GM19240 (cell line): Measurements from ENCODE around the gene IKBKE.
"Not testable (repeated sequence)": the region's sequence is repeated elsewhere in the genome, so short reads cannot be mapped to it uniquely, and the experiment has no call there.

ENCODE experiments used
- DNase-seq: peaks from one replicate; pipeline ENCODE4 v3.0.0; 2011; ENCODE audit warnings: low spot score; ENCODE audit not compliant: insufficient read length

The IKBKE gene

GRCh38 chr1:206472886-206473285 lies 2.6 kb downstream of the IKBKE start:
- no peak for DNase-seq

GRCh38 chr1:206476058-206476457 lies 5.8 kb downstream of the IKBKE start:
- DNase-seq: no peak

DNA sequence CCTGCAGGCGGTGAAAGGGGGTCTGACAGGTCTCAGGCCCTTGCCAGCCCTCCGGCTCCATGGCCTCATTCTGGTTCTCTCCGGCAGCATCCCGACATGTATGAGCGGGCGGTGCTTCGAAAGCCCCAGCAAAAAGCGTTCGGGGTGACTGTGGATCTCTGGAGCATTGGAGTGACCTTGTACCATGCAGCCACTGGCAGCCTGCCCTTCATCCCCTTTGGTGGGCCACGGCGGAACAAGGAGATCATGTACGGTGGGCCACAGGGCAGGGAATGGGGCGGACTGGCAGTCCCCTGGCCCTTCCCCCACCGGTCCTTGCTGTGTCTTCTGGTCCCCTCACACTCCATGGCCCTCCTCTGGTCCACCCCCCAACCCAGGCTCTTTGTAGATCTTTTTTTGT lies 6.3 kb downstream of the IKBKE start:
- DNase-seq: no peak

GRCh38 chr1:206477110-206477509 lies 6.8 kb downstream of the IKBKE start:
- DNase-seq: no peak

GRCh38 chr1:206477581-206478380 lies 7.5 kb downstream of the IKBKE start:
- no peak for DNase-seq

DNA sequence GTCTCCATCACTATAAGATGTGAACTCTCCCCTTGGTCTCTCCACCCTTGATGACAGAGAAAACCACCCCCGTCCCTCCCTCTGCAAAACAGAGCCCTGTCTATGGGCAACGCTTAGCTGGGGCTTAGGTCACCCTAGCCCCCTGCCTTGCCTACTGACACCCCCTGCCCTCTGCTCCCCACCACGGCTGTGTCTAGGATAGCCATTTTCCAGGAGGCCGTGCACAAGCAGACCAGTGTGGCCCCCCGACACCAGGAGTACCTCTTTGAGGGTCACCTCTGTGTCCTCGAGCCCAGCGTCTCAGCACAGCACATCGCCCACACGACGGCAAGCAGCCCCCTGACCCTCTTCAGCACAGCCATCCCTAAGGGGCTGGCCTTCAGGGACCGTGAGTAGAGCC lies 8.5 kb downstream of the IKBKE start:
- DNase-seq: no peak

- peak; percentile 78 for DNase-seq
Observed at GRCh38 chr1:206479183-206480125, 9.2 kb downstream of the IKBKE start.

- no peak for DNase-seq
Observed at GRCh38 chr1:206480211-206480610, 9.9 kb downstream of the IKBKE start.

DNA sequence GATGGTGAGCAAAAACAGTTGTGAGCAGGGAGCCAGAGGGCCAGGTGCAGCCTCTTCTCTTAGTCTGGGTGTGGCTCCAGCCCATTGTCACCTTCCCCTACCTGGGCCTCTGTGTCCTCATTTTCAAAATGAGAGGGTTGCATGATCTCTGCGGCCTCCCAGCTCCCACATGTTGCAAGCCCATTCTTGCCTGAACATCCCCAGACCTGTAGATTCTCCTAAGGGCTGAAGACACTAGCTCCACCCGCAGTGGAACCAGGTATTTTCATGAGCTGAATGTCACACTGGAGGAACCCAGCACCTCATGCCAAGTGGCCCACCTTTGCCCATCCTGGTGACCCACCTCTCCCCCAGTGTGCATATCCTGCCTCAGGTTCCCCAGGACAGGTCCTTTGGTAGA lies 12.3 kb downstream of the IKBKE start:
- no peak for DNase-seq

- DNase-seq: not testable (repeated sequence)
Observed at GRCh38 chr1:206483864-206484263, 13.6 kb downstream of the IKBKE start.

DNA sequence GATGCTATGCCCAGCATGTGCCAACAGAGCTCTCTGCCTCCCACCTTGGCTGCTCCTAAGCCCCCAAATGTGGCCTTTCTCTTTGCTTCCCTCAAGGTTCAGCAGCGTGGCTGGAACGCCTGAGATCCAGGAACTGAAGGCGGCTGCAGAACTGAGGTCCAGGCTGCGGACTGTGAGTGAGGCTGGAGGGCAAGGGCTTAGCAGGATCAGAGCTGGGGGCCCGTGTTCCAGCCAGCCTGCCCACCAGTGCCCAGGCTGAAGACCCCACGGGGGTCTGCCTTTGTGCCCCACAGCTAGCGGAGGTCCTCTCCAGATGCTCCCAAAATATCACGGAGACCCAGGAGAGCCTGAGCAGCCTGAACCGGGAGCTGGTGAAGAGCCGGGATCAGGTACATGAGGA lies 14.6 kb downstream of the IKBKE start:
- DNase-seq: no peak

GRCh38 chr1:206486995-206487788 lies 16.9 kb downstream of the IKBKE start:
- DNase-seq: no peak

DNA sequence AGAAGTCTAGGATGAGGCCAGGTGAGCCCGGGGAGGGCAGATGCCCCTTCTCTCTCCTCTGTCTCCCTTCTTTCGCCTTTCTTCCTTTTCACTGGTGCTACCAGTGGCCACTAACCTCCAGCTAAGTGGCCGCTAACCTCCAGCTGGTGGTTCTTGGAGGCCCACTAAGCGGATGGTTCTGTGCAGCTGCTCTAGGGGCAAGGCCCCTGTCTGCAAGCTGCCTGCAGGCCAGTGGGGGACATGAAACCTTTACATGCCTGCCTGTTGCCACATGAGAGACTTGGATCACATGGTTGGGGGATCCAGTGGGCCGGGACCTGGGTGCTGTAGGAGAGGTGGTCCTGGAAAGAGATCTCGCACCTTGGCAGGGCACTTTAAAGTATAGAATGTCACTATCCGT lies 17.7 kb downstream of the IKBKE start:
- no peak for DNase-seq

DNA sequence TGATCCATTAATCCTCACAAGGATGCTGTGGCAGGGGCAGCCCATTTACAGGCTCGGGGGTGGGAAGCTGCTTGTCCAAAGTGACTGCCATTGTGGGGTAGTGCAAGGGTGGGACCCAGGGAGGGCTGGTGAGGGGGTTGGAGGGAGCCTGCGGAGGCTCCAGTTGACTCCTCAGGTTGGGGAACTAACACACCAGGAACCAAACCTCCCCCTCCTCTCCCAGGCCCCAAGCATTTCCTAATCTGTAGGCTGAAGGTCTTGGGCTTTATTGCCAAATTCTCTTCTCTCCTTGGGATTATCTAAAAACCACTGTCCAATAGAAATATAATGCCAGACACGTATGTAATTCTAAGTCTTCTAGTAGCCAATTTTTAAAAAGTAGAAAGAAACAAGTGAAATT lies 18.2 kb downstream of the IKBKE start:
- DNase-seq: no peak

DNA sequence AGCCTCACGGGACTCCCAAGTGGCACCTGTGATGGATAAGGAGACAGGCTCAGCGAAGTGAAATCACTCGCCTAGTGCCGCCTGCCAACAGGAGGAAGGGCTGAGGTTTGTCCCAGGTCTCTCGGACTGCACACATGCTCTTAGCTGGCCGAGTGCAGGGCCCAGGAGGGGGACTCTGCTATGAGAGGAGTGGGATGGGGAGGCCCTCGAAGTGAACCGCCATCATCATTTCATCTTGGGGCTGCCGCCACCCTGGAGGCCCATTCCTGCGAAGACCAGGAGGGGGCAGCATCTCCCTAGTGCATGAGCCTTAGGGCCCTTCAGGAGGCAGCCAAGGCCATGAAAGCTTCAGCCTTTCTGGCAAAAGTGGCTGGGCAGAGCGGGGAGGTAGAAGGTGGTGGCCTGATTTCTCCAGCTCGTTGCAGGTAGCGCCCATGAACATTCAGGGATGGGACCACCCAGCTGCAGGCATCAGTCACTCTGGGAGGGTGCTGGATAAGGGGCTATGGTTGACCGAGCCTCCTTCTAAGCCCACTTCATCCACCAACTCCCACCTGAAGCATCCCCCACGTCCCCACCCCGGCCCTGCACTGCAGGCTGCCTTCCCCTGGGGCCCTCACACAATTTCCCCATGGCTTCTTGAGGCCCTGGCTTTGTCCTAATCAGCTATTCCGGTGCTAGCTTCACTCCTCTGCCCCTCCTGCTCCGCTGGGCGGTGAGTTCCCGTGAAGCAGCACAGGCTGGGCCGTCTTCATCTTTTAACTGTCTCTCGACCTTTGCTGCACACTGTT lies 19.9 kb downstream of the IKBKE start:
- DNase-seq: peak; percentile 74

GRCh38 chr1:206490771-206491405 lies 20.6 kb downstream of the IKBKE start:
- no peak for DNase-seq

- no peak for DNase-seq
Observed at GRCh38 chr1:206491616-206492015, 21.3 kb downstream of the IKBKE start.

- no peak for DNase-seq
Observed at GRCh38 chr1:206492589-206492988, 22.3 kb downstream of the IKBKE start.

DNA sequence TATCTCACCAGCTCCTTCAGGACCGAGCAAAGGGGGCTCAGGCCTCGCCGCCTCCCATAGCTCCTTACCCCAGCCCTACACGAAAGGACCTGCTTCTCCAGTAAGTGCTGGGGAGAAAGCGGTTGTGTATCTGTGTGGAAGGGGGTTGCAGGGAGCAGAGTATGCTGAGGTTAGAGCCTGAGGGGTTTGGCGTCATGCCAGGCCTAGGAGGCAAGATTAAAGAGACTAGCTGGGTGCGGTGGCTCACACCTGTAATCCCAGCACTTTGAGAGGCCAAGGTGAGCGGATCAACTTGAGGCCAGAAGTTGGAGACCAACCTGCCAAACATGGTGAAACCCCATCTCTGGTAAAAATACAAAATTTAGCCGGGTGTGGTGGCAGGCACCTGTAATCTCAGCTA lies 23.0 kb downstream of the IKBKE start:
- DNase-seq: no peak

DNA sequence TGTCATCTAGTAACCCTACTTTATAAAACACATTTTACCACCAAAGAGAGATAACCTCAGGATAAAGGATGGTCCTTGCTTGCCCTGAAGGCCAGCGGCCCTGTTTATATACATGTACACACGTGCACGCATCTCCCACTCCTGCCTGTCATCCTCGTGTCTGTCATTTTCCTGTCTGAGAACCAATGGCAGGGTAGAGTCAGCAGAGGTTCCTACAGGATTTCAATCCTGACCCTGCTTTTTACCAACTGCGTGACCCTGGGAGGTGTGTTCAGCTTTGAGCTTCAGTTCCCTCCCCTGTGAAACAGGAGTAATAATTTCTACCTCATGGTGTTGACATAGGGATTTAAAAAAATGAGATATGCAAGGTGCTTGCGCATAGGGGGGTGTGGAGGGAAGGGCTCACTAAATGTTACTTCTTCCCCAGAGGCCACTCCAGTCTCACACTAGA lies 24.8 kb downstream of the IKBKE start:
- DNase-seq: no peak
